Bronchial epithelial cell (primary cell): ENCODE results near the gene POLR2L. TPM values are rescaled to one million over a fixed set of nuclear protein-coding genes. Genes with fewer than 3 reads are reported as not detected.

Experiments
- DNase-seq: peaks from one replicate; pipeline ENCODE4 v3.0.0-alpha.2; 2010; ENCODE audit warnings: low read depth
- FAIRE-seq: peaks from 2 replicates; lab custom pipeline; 2011; peaks lifted over from hg19 to GRCh38; lab: Jason Lieb, UNC
- H3K27me3 ChIP-seq: 2 replicates; pipeline ENCODE4 v1.5.1; 2011; ENCODE audit warnings: low read length; ENCODE audit not compliant: control insufficient read depth, insufficient read depth
- H3K36me3 ChIP-seq: 2 replicates; pipeline ENCODE4 v1.5.1; 2011; ENCODE audit warnings: low read length; ENCODE audit not compliant: control insufficient read depth, insufficient read depth
- H3K4me3 ChIP-seq: 2 replicates; pipeline ENCODE4 v1.5.1; 2011; ENCODE audit warnings: mild to moderate bottlenecking, low read depth, low read length, control low read depth
- total RNA-seq: library from RNA; depleted of rRNA; stranded (reverse); fragments of >200 nt; gene quantifications from 2 replicates; pipeline ENCODE4 v1.2.1, GENCODE V29; 2014
- TF ChIP-seq, protein P1 (sequence below): IDR thresholded peaks from 2 replicates; pipeline ENCODE4 v1.5.1; 2011; ENCODE audit warnings: mild to moderate bottlenecking, moderate library complexity, low read length, control low read depth, inconsistent platforms; ENCODE audit not compliant: insufficient read depth, severe bottlenecking

POLR2L gene
- total RNA-seq, 1 donor from 2014 or later: 8.7 TPM

DNA sequence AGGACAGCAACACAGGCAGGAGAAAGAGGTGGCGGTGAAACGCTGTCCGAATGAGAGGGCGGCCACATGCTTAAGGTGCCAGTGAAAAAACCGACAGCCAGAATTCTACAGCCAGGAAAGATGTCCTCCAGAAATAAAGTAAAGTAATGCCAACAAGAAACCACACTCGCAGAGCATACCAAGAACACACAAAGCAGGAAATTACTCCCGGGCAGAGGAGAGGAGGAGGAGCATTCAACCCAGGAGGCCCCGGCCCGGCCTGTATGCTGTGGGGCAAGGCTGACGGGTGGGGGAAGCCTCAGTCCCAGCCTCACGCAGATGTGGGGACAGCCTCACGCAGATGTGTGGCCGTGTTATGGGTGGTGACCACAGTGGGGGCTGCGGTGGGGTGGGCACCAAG is 40.3 kb upstream of the POLR2L start:
- Histone ChIP-seq H3K36me3 (peaks cover 13% of the 10 kb centered on the region), H3K27me3 (no peaks in the 10 kb centered on the region), H3K4me3 (no peak overlapping the region)
- FAIRE-seq (no peak), DNase-seq (no peak)
- TF ChIP-seq, protein P1, sequence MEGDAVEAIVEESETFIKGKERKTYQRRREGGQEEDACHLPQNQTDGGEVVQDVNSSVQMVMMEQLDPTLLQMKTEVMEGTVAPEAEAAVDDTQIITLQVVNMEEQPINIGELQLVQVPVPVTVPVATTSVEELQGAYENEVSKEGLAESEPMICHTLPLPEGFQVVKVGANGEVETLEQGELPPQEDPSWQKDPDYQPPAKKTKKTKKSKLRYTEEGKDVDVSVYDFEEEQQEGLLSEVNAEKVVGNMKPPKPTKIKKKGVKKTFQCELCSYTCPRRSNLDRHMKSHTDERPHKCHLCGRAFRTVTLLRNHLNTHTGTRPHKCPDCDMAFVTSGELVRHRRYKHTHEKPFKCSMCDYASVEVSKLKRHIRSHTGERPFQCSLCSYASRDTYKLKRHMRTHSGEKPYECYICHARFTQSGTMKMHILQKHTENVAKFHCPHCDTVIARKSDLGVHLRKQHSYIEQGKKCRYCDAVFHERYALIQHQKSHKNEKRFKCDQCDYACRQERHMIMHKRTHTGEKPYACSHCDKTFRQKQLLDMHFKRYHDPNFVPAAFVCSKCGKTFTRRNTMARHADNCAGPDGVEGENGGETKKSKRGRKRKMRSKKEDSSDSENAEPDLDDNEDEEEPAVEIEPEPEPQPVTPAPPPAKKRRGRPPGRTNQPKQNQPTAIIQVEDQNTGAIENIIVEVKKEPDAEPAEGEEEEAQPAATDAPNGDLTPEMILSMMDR: no peak

DNA sequence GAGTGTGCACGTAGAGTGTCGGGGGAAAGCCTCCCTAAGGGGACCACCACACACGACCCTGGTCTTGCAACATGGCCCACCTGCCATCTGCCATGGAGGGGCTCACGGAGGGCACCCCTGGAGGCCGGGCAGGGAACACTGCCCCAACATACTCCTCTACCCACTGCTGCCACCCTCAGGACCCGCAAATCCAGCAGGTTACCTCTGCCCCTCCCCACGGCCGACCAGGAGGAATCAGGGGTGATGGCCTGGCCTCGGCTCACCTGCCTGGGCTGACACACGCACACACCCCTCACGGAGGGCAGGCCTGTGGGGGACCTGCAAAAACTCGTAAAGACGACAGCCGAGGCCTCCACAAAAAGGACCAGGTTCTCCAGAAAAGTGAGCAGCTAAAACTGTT is 38.1 kb upstream of the POLR2L start:
- TF ChIP-seq, protein P1: no peak
- Histone ChIP-seq H3K4me3 (no peak overlapping the region), H3K36me3 (peaks cover 9% of the 10 kb centered on the region), H3K27me3 (no peaks in the 10 kb centered on the region)
- DNase-seq: no peak
- FAIRE-seq: no peak

DNA sequence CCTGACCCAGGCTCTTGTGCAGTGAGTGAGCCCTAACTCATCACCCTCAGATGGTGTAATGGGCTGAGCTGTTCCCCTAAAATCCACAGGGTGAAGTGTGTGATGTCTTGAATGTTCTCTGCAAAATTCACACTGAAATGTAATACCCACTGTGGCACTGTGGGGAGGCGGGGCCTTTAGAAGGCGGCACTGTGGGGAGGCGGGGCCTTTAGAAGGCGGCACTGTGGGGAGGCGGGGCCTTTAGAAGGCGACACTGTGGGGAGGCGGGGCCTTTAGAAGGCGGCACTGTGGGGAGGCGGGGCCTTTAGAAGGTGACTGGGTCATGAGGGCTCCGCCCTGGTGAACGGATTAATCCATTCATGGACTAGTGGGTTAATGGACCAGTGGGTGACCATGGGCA is 35.2 kb upstream of the POLR2L start:
- Histone ChIP-seq H3K36me3 (peaks cover 6% of the 10 kb centered on the region), H3K4me3 (no peak overlapping the region), H3K27me3 (no peaks in the 10 kb centered on the region)
- TF ChIP-seq, protein P1: no peak
- no peak for FAIRE-seq
- DNase-seq: no peak

DNA sequence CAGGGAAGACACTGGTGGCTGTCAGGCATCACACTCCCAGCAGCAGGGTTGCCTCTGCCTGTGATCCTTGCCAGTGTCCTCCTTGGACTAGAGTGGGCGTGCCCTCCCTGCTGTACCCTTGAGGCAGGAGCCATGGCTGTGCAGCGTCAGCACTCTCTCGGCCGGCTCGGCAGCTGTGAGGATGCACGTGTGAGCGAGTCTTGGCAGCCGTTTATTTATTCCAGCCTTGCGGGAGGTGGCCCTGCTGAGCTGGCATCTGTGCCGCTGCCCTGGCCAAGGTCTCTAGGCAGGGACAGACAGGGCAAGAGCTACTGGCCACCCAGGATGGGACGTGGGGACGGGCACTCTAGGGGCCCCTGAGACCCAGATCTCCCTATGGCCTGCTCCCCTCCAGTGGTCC is 34.2 kb upstream of the POLR2L start:
- TF ChIP-seq, protein P1: no peak
- Histone ChIP-seq H3K4me3 (no peak overlapping the region), H3K27me3 (no peaks in the 10 kb centered on the region), H3K36me3 (peaks cover 4% of the 10 kb centered on the region)
- DNase-seq (no peak), FAIRE-seq (no peak)

DNA sequence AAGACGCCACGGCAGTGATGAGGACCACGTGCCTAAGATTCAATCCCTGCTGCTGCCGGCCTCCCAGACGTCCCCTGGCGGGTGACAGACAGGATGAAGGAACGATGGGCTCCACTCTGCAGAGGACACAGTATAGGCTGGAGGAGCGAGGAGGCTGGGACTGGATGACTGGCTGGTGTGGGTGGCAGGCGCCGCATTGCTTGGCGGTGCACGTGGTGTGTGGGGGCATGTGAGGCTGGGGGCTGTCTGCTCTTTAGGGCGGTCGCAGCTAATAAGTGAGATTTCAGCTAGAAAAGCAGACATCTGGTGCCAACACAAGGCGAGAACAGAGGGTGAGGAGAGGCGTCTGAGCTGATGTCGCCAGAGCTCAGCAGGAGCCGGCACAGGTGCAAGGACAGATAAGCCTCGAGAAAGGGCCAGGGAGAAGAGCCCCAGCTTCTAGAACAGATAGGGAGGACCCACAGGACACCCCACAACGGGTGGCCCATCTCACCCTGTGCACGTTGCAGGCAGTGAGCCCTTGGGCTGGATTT is 33.5 kb upstream of the POLR2L start:
- DNase-seq (no peak), FAIRE-seq (peak; percentile 64)
- no peaks in the 10 kb centered on the region for H3K27me3 ChIP-seq
- H3K4me3 ChIP-seq: no peak overlapping the region
- H3K36me3 ChIP-seq: peaks cover 2% of the 10 kb centered on the region
- TF ChIP-seq, protein P1: no peak

DNA sequence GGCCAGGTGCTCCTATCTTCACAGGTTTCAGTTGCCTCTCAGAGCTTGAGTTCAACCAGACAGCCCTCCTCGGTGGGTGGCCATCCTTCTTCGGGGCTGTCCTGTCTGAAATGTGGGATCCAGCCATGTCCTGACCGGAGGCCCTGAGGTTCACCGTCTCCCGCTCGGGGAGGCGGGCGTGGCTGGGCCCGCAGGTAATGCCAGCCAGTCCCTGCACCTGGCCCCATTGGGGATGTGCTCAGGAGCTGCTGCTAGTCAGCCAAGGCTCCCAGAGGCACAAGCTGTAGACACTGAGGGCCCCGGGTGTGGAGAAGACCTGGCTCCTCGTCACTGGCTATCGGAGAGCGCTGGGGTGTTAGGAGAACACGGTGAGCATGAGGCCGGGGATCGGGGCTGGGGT is 32.9 kb upstream of the POLR2L start:
- peaks cover 2% of the 10 kb centered on the region for H3K36me3 ChIP-seq
- TF ChIP-seq, protein P1: no peak
- no peak for FAIRE-seq
- DNase-seq: no peak
- H3K4me3 ChIP-seq: no peak overlapping the region
- H3K27me3 ChIP-seq: no peaks in the 10 kb centered on the region
